T-helper 2 cell treated with Interferon-gamma antibody and Interleukin-4, amounts not matched to agents 100 ng/mL and 5 ng/mL, for 36 hours (primary cell): ENCODE data around the gene ADRA2A. TPM values are rescaled to one million over a fixed set of nuclear protein-coding genes. Genes with fewer than 3 reads are reported as not detected.

Experiments
- intact Hi-C: fragments of 100-400 bp; cut with micrococcal nuclease; formaldehyde crosslinking; loops from one replicate; pipeline ENCODE4 v1.15.1; 2023
- total RNA-seq: library from RNA; stranded (reverse); gene quantifications from 2 replicates; pipeline ENCODE4 v1.2.3, GENCODE V29; 2022

The ADRA2A gene
- total RNA-seq: not detected in 2 replicates

- intact Hi-C loops: loop anchor here (1.0 to 10.0 kb wide), 3 partner anchors 130 to 521 kb away; partner anchors contain the start of gene RBM20
Measured at GRCh38 chr10:111076682-111077478, at the start of gene ADRA2A. TSS of gene ADRA2A (plus strand) at chr10:111077029. CDS start at chr10:111077997, 968 bp downstream.

GRCh38 chr10:111030042-111030750 is 46.6 kb upstream of the ADRA2A start:
- intact Hi-C loops: no loop called here

GRCh38 chr10:111034598-111035310 is 42.1 kb upstream of the ADRA2A start:
- intact Hi-C loops: no loop called here

DNA sequence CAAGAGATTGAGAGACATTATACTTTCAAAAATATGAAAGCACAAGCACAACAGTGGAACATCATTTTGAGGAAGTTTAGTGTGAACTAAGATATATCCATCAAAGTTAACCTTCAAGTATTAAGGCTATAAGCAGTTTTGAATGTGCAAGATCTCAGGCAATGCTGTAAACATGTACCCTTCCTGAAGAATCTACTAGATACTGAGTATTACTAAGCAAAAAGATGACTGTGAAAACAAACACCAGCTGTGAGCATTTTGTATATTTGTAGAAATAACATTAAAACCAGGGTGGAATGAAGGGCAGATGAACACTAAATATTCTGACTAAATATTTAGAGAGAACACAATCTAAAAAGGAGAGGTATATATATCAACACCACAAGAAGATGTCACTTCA is 41.3 kb upstream of the ADRA2A start:
- intact Hi-C loops: no loop called here

GRCh38 chr10:111037858-111038257 is 39.0 kb upstream of the ADRA2A start:
- intact Hi-C loops: no loop called here

DNA sequence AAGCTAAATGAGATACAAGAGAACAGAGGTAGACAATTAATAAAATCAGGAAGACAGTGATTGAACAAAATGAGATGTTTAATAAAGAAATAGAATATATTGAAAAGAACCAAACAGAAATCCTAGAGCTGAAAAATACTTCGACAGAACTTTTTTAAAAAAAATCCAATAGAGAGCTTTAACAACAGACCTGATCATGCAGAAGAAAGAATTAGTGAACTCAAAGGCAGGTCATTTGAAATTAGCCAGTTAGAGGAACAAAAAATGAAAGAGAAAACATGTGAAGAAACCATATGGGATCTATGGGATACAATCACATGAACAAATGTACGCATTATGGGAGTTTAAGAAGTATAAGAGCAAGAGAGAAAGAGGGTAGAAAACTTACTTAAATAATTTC is 37.3 kb upstream of the ADRA2A start:
- intact Hi-C loops: no loop called here

DNA sequence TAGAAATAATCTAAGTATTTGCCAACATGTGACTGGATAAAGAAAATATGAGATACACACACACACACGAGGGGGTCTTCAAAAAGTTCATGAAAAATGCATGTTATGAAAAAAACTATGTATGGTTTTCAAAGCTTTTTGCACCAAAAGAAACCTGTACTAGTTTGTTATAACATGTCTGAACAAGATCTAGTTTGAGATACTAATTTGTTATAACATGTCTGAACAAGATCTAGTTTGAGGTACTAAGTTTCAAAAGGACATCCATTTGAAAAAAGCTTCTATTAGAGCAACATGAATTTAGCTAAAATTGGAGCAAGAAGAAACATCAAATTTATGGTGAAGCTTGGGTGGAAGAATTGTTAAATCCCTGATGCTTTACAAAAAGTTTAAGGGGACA is 19.8 kb upstream of the ADRA2A start:
- intact Hi-C loops: no loop called here

GRCh38 chr10:111063471-111063870 is 13.4 kb upstream of the ADRA2A start:
- intact Hi-C loops: no loop called here

DNA sequence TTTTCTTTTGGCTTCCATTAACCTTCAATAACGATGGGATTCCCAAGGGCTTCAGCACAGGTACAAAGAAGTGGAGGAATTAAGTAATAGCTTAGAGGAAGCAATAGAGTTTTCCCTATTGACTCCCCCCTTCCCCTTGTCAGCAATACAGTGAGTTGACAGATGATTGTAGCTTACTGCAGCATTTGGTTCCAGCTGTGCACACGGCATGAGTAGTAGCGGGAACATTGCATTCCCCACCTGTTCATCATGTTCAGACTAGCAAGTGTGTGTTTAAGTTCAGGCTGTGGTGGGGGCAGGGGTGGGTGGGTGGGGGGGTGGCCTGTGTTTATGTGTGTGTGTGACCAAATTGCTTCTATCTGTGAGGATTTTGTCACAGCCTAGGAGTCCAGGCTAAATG is 4.6 kb upstream of the ADRA2A start:
- intact Hi-C loops: loop anchor here (10.0 kb wide), 1 partner anchor 427 kb away; the partner anchor contains the start of gene RBM20

- intact Hi-C loops: loop anchor here (1.0 to 10.0 kb wide), 3 partner anchors 131 to 523 kb away; partner anchors contain the start of gene RBM20
Measured at GRCh38 chr10:111075577-111076185, 1.1 kb upstream of the ADRA2A start.

DNA sequence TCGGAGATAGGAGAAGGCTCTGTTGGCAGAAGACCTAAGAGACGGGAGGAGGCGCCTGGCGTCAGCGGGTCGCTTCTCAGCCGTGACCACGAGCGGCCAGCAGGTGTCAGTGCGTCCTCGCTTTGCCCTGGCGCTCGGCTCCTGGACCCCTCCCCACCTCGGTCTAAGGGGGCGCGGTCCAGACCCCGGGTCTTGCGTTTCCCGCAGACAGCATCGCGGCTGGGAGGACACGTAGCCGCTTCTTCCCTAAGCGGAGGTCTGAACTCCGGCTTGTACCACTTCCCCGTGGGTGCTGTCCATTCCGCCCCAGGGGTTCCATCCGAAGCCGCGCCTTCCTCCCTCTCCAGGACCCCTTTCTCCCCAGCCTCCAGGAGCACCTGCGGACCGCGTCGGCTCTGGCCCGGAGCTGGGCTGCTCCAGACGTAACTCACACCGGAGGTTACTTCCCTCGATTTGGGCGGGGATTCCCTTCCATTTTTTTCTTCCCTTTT is 593 bp upstream of the ADRA2A start:
- intact Hi-C loops: loop anchor here (1.0 to 10.0 kb wide), 3 partner anchors 131 to 522 kb away; partner anchors contain the start of gene RBM20

GRCh38 chr10:111077479-111077784 is 603 bp downstream of the ADRA2A start:
- intact Hi-C loops: loop anchor here (2.0 to 10.0 kb wide), 2 partner anchors 129 to 433 kb away; partner anchors contain the start of gene RBM20

DNA sequence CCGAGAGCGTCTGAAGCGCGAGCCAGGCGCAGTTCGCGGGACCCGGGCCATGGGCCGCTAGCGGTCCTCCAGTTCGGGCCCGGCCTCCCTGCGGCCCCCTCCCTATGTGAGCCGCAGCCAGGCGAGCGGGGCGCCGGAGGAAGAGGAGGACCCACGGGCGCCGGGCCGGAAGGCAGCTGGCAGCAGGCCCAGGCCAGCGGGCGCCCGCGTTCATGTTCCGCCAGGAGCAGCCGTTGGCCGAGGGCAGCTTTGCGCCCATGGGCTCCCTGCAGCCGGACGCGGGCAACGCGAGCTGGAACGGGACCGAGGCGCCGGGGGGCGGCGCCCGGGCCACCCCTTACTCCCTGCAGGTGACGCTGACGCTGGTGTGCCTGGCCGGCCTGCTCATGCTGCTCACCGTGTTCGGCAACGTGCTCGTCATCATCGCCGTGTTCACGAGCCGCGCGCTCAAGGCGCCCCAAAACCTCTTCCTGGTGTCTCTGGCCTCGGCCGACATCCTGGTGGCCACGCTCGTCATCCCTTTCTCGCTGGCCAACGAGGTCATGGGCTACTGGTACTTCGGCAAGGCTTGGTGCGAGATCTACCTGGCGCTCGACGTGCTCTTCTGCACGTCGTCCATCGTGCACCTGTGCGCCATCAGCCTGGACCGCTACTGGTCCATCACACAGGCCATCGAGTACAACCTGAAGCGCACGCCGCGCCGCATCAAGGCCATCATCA is 1.1 kb downstream of the ADRA2A start:
- intact Hi-C loops: loop anchor here (2.0 to 10.0 kb wide), 2 partner anchors 129 to 433 kb away; partner anchors contain the start of gene RBM20

- intact Hi-C loops: loop anchor here (10.0 kb wide), 1 partner anchor 434 kb away; the partner anchor contains the start of gene RBM20
Measured at GRCh38 chr10:111078505-111079185, 1.8 kb downstream of the ADRA2A start.

DNA sequence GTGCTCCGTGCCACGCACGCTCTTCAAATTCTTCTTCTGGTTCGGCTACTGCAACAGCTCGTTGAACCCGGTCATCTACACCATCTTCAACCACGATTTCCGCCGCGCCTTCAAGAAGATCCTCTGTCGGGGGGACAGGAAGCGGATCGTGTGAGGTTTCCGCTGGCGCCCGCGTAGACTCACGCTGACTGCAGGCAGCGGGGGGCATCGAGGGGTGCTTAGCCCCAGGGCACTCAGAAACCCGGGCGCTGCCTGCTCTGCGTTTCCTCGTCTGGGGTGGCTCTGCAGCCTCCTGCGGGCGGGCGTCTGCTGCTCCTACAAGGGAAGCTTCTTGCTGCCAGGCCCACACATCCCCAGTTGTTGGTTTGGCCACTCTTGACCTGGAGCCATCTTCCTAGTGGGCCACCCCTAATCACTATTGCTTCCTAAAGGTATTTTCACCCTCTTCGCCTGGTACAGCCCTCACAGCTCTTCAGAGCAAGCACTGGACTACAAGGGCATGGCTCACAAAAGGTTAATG is 2.5 kb downstream of the ADRA2A start:
- intact Hi-C loops: loop anchor here (10.0 kb wide), 1 partner anchor 434 kb away; the partner anchor contains the start of gene RBM20

- intact Hi-C loops: loop anchor here (10.0 kb wide), 1 partner anchor 435 kb away; the partner anchor contains the start of gene RBM20
Measured at GRCh38 chr10:111079781-111080180, 3.0 kb downstream of the ADRA2A start.

DNA sequence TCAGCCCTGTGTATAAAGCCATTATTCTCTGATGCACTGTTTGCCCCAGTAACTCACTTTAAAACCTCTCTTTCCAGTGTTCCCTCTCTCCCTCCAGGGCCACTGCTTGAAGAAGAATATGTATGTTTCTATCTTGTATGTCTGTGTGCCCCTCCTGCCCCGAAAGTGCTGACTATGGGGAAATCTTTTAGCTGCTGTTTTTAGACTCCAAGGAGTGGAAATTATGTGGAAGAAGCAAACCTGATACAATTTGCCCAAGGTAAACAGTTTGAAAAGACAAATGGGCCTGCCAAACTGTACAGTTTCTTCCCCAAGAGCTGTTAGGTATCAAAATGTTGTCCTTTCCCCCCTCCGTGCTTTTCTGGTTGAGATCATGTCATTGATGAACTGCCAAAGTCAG is 3.4 kb downstream of the ADRA2A start:
- intact Hi-C loops: no loop called here

DNA sequence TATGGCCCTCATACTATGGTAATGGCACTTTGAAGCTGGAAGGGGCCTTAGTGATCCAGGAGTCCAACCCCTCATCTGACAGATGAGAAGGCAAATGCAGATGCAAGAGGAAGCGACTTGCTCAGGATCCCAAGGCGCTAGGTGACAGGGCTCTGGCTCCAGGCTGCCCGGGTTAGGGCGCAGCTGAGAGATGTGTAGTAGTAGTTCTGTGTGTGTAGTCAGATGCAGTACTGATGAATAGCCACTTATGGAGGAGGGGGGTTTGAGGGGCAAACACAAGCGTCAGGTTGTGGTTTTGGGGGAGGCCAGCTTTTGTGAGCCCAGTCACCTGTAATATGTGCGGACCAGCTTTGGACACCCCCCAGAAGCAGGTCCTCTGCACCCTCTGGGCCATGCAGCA is 4.8 kb downstream of the ADRA2A start:
- intact Hi-C loops: no loop called here
